ENCODE data around the gene IL22RA1.

Gene IL22RA1

DNA sequence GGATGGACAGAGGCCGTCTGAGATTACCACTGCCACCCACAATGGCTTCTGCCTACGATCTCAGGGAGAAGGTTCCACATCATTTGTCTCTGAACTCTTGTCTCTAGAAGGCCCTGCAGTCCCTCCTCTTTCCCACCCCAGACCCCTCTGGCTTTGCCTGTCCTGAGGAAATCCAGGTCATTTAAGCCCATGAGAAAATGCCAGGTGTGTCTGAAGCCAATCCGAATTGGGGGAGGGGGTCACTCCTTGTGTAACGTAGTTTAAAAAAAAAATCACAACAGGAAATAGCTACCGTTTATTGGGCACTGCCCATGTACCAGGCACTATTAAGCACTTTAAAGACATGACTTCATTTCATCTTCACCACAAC, 23.5 kb downstream of the IL22RA1 start:
- H3K4me3 ChIP-seq (ENCODE audit: control insufficient read depth, low read depth, low read length) = no peak overlapping the region
- no peak for TF ChIP-seq CTCF (conservative IDR thresholded peaks at IDR 0.05; ENCODE audit: control insufficient read depth, insufficient read depth, low read depth, low read length)
- no peak for DNase-seq (ENCODE audit: low read depth)

- DNase-seq (ENCODE audit: low read depth) = no peak
- no peak for TF ChIP-seq CTCF (conservative IDR thresholded peaks at IDR 0.05; ENCODE audit: control insufficient read depth, insufficient read depth, low read depth, low read length)
These were observed 24.3 kb downstream of the IL22RA1 start for GRCh38 chr1:24118410-24119242.

DNA sequence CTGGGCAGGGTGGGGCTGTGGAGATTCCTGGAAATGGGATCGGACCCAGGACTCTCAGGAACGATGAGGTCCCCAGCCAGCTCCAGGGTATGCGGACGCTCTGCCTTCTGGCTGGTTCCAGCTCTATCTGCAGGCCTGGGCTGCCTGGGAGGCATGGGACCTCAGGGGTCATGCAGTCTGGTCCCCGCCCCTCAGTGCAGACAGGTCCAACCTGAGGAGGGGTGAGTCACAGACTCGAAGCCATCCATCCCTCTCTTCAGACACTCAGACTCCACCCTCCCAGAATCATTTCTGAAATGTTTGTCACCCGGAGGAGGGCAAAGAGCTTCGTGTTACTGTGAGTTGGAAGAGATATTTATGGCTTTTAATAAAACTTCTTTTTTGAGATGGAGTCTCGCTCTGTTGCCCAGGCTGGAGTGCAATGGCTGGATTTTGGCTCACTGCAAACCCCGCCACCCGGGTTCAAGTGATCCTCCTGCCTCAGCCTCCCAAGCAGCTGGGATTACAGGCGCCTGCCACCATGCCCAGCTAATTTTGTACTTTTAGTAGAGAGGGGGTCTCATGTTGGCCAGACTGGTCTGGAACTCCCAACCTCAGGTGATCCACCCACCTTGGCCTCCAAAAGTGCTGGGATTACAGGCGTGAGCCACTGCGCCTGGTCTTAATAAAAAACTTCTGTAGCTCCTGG, 25.1 kb downstream of the IL22RA1 start:
- H3K4me3 ChIP-seq (ENCODE audit: control insufficient read depth, low read depth, low read length) = no peak overlapping the region
- DNase-seq (ENCODE audit: low read depth) = peak; percentile 52
- TF ChIP-seq CTCF (conservative IDR thresholded peaks at IDR 0.05; ENCODE audit: control insufficient read depth, insufficient read depth, low read depth, low read length) = no peak

More at GRCh38 chr1:24118410-24119242, 24.3 kb downstream of the IL22RA1 start:
- no peak overlapping the region for H3K4me3 ChIP-seq (ENCODE audit: control insufficient read depth, low read depth, low read length)

- H3K4me3 ChIP-seq (ENCODE audit: control insufficient read depth, low read depth, low read length) = no peak overlapping the region
- DNase-seq (ENCODE audit: low read depth) = no peak
- TF ChIP-seq CTCF (conservative IDR thresholded peaks at IDR 0.05; ENCODE audit: control insufficient read depth, insufficient read depth, low read depth, low read length) = no peak
These were observed 25.8 kb downstream of the IL22RA1 start for GRCh38 chr1:24117132-24117531.

GRCh38 chr1:24114753-24115152, 28.2 kb downstream of the IL22RA1 start:
- H3K4me3 ChIP-seq (ENCODE audit: control insufficient read depth, low read depth, low read length) = no peak overlapping the region
- DNase-seq (ENCODE audit: low read depth) = no peak
- no peak for TF ChIP-seq CTCF (conservative IDR thresholded peaks at IDR 0.05; ENCODE audit: control insufficient read depth, insufficient read depth, low read depth, low read length)

GRCh38 chr1:24113641-24114033, 29.3 kb downstream of the IL22RA1 start:
- H3K4me3 ChIP-seq (ENCODE audit: control insufficient read depth, low read depth, low read length) = no peak overlapping the region
- no peak for DNase-seq (ENCODE audit: low read depth)
- no peak for TF ChIP-seq CTCF (conservative IDR thresholded peaks at IDR 0.05; ENCODE audit: control insufficient read depth, insufficient read depth, low read depth, low read length)

Data from fibroblast of mammary gland (primary cell).